ENCODE data around the gene OTUB1. TPM values are rescaled to one million over a fixed set of nuclear protein-coding genes. Genes with fewer than 3 reads are reported as not detected.

OTUB1 gene
- total and polyA plus RNA-seq, 7 experiments from 2014 or later = 59.4 to 125 (median 75.0) TPM

- ChIA-PET CTCF (no interaction called here), POLR2A (no interaction called here)
- H3K9me3 Mint-ChIP-seq = peaks cover 0 to 19% (median 0%) of the 10 kb centered on the region in 11 donors
- no peak overlapping the region for H3K4me3 Mint-ChIP-seq
- H3K4me1 Mint-ChIP-seq = peaks cover 7 to 16% (median 12%) of the 10 kb centered on the region in 7 donors
- H3K27me3 Mint-ChIP-seq = peaks cover 20 to 33% (median 32%) of the 10 kb centered on the region in 5 donors
- Histone ChIP-seq H3K4me1 (ENCODE audit: control insufficient read depth in 2 of 2, insufficient read depth in 2 of 2, low read length in 2 of 2) (no peaks in the 10 kb centered on the region), H3K4me3 (ENCODE audit: low read length) (no peak overlapping the region), H3K9me3 (ENCODE audit: control insufficient read depth in 2 of 3, low read length in 3 of 3) (peaks cover 0 to 8% (median 0%) of the 10 kb centered on the region in 3 experiments), H3K36me3 (ENCODE audit: control insufficient read depth in 2 of 3, insufficient read depth in 3 of 3, low read length in 3 of 3) (no peaks in the 10 kb centered on the region), H3K27ac (ENCODE audit: low read depth, low read length) (no peak overlapping the region), H3K27me3 (ENCODE audit: control insufficient read depth in 2 of 2, insufficient read depth in 2 of 2, low read length in 2 of 2) (no peaks in the 10 kb centered on the region)
- peaks cover 0 to 12% (median 0%) of the 10 kb centered on the region in 5 donors for H3K36me3 Mint-ChIP-seq
- intact Hi-C loops (cut with micrococcal nuclease) = no loop called here
- ATAC-seq (no peak), DNase-seq (no peak)
- H3K27ac Mint-ChIP-seq = no peak overlapping the region
Measured at GRCh38 chr11:64010783-64011182, 24.5 kb downstream of the OTUB1 start.

- Histone ChIP-seq H3K4me3 (ENCODE audit: low read length) (no peak overlapping the region), H3K9me3 (ENCODE audit: control insufficient read depth in 2 of 3, low read length in 3 of 3) (peaks cover 0 to 8% (median 0%) of the 10 kb centered on the region in 3 experiments), H3K4me1 (ENCODE audit: control insufficient read depth in 2 of 2, insufficient read depth in 2 of 2, low read length in 2 of 2) (no peaks in the 10 kb centered on the region), H3K36me3 (ENCODE audit: control insufficient read depth in 2 of 3, insufficient read depth in 3 of 3, low read length in 3 of 3) (no peaks in the 10 kb centered on the region), H3K27ac (ENCODE audit: low read depth, low read length) (no peak overlapping the region), H3K27me3 (ENCODE audit: control insufficient read depth in 2 of 2, insufficient read depth in 2 of 2, low read length in 2 of 2) (no peaks in the 10 kb centered on the region)
- Mint-ChIP-seq H3K4me3 (no peak overlapping the region), H3K9me3 (peaks cover 0 to 19% (median 0%) of the 10 kb centered on the region in 11 donors), H3K36me3 (peaks cover 0 to 12% (median 0%) of the 10 kb centered on the region in 5 donors), H3K27ac (no peak overlapping the region), H3K27me3 (peaks cover 17 to 30% (median 29%) of the 10 kb centered on the region in 5 donors), H3K4me1 (peaks cover 7 to 16% (median 12%) of the 10 kb centered on the region in 7 donors)
- POLR2A ChIA-PET = no interaction called here
- ATAC-seq (no peak), DNase-seq (no peak)
- CTCF ChIA-PET = no interaction called here
- intact Hi-C loops (cut with micrococcal nuclease) = no loop called here
Measured at GRCh38 chr11:64011371-64011770, 25.1 kb downstream of the OTUB1 start.

GRCh38 chr11:64013141-64013896 is 27.1 kb downstream of the OTUB1 start:
- peaks cover 5 to 10% (median 9%) of the 10 kb centered on the region in 5 donors for H3K27me3 Mint-ChIP-seq
- no peak for DNase-seq
- H3K36me3 Mint-ChIP-seq = peaks cover 0 to 12% (median 0%) of the 10 kb centered on the region in 5 donors
- Histone ChIP-seq H3K36me3 (ENCODE audit: control insufficient read depth in 2 of 3, insufficient read depth in 3 of 3, low read length in 3 of 3) (no peaks in the 10 kb centered on the region), H3K4me1 (ENCODE audit: control insufficient read depth in 2 of 2, insufficient read depth in 2 of 2, low read length in 2 of 2) (no peaks in the 10 kb centered on the region), H3K27me3 (ENCODE audit: control insufficient read depth in 2 of 2, insufficient read depth in 2 of 2, low read length in 2 of 2) (no peaks in the 10 kb centered on the region), H3K27ac (ENCODE audit: low read depth, low read length) (no peak overlapping the region), H3K4me3 (ENCODE audit: low read length) (no peak overlapping the region), H3K9me3 (ENCODE audit: control insufficient read depth in 2 of 3, low read length in 3 of 3) (peaks cover 0 to 8% (median 0%) of the 10 kb centered on the region in 3 experiments)
- no peak for ATAC-seq
- no peak overlapping the region for H3K4me3 Mint-ChIP-seq
- H3K27ac Mint-ChIP-seq = no peak overlapping the region
- H3K4me1 Mint-ChIP-seq = peaks cover 0 to 3% (median 0%) of the 10 kb centered on the region in 7 donors
- ChIA-PET POLR2A (no interaction called here), CTCF (no interaction called here)
- intact Hi-C loops (cut with micrococcal nuclease) = no loop called here
- H3K9me3 Mint-ChIP-seq = peaks cover 0 to 19% (median 0%) of the 10 kb centered on the region in 11 donors

GRCh38 chr11:64014356-64014755 is 28.1 kb downstream of the OTUB1 start:
- Mint-ChIP-seq H3K27me3 (peaks cover 0 to 5% (median 0%) of the 10 kb centered on the region in 5 donors), H3K4me1 (peaks cover 0 to 3% (median 0%) of the 10 kb centered on the region in 7 donors), H3K9me3 (peaks cover 0 to 19% (median 0%) of the 10 kb centered on the region in 11 donors), H3K4me3 (no peak overlapping the region), H3K36me3 (peaks cover 0 to 12% (median 0%) of the 10 kb centered on the region in 5 donors), H3K27ac (no peak overlapping the region)
- ATAC-seq (no peak), DNase-seq (no peak)
- Histone ChIP-seq H3K4me1 (ENCODE audit: control insufficient read depth in 2 of 2, insufficient read depth in 2 of 2, low read length in 2 of 2) (no peaks in the 10 kb centered on the region), H3K4me3 (ENCODE audit: low read length) (no peak overlapping the region), H3K9me3 (ENCODE audit: control insufficient read depth in 2 of 3, low read length in 3 of 3) (peaks cover 0 to 8% (median 0%) of the 10 kb centered on the region in 3 experiments), H3K27ac (ENCODE audit: low read depth, low read length) (no peak overlapping the region), H3K36me3 (ENCODE audit: control insufficient read depth in 2 of 3, insufficient read depth in 3 of 3, low read length in 3 of 3) (no peaks in the 10 kb centered on the region), H3K27me3 (ENCODE audit: control insufficient read depth in 2 of 2, insufficient read depth in 2 of 2, low read length in 2 of 2) (no peaks in the 10 kb centered on the region)
- POLR2A ChIA-PET = no interaction called here
- intact Hi-C loops (cut with micrococcal nuclease) = no loop called here
- CTCF ChIA-PET = no interaction called here

- ChIA-PET POLR2A (no interaction called here), CTCF (interaction anchor here (0.9 kb wide), 1 partner anchor 13 kb away, joined by 3 read pairs; no protein-coding TSS in a partner anchor)
- intact Hi-C loops (cut with micrococcal nuclease) = no loop called here
Measured at GRCh38 chr11:64015510-64015909, 29.3 kb downstream of the OTUB1 start.

GRCh38 chr11:64015935-64016845 is 30.0 kb downstream of the OTUB1 start:
- intact Hi-C loops (cut with micrococcal nuclease) = no loop called here
- H3K27me3 Mint-ChIP-seq = no peaks in the 10 kb centered on the region
- no peak overlapping the region for H3K27ac Mint-ChIP-seq
- H3K36me3 Mint-ChIP-seq = peaks cover 0 to under 1% (median 0%) of the 10 kb centered on the region in 5 donors
- Histone ChIP-seq H3K27ac (ENCODE audit: low read depth, low read length) (no peak overlapping the region), H3K9me3 (ENCODE audit: control insufficient read depth in 2 of 3, low read length in 3 of 3) (no peaks in the 10 kb centered on the region), H3K27me3 (ENCODE audit: control insufficient read depth in 2 of 2, insufficient read depth in 2 of 2, low read length in 2 of 2) (no peaks in the 10 kb centered on the region), H3K4me3 (ENCODE audit: low read length) (no peak overlapping the region), H3K36me3 (ENCODE audit: control insufficient read depth in 2 of 3, insufficient read depth in 3 of 3, low read length in 3 of 3) (no peaks in the 10 kb centered on the region), H3K4me1 (ENCODE audit: control insufficient read depth in 2 of 2, insufficient read depth in 2 of 2, low read length in 2 of 2) (no peaks in the 10 kb centered on the region)
- CTCF ChIA-PET = no interaction called here
- peaks cover 0 to 3% (median 0%) of the 10 kb centered on the region in 7 donors for H3K4me1 Mint-ChIP-seq
- DNase-seq (no peak), ATAC-seq (no peak)
- H3K9me3 Mint-ChIP-seq = peaks cover 0 to 5% (median 0%) of the 10 kb centered on the region in 11 donors
- no peak overlapping the region for H3K4me3 Mint-ChIP-seq
- POLR2A ChIA-PET = no interaction called here

More at GRCh38 chr11:64015510-64015909, 29.3 kb downstream of the OTUB1 start:
- H3K27ac Mint-ChIP-seq = no peak overlapping the region
- no peak overlapping the region for H3K27ac ChIP-seq (ENCODE audit: low read depth, low read length)
- H3K4me3 Mint-ChIP-seq = no peak overlapping the region
- H3K4me1 ChIP-seq (ENCODE audit: control insufficient read depth in 2 of 2, insufficient read depth in 2 of 2, low read length in 2 of 2) = no peaks in the 10 kb centered on the region
- H3K9me3 ChIP-seq (ENCODE audit: control insufficient read depth in 2 of 3, low read length in 3 of 3) = peaks cover 0 to 3% (median 0%) of the 10 kb centered on the region in 3 experiments
- H3K27me3 Mint-ChIP-seq = peaks cover 0 to 4% (median 0%) of the 10 kb centered on the region in 5 donors
- DNase-seq = no peak
- H3K36me3 ChIP-seq (ENCODE audit: control insufficient read depth in 2 of 3, insufficient read depth in 3 of 3, low read length in 3 of 3) = no peaks in the 10 kb centered on the region
- H3K36me3 Mint-ChIP-seq = peaks cover 0 to 6% (median 0%) of the 10 kb centered on the region in 5 donors
- H3K27me3 ChIP-seq (ENCODE audit: control insufficient read depth in 2 of 2, insufficient read depth in 2 of 2, low read length in 2 of 2) = no peaks in the 10 kb centered on the region
- ATAC-seq = no peak
- peaks cover 0 to 11% (median 0%) of the 10 kb centered on the region in 11 donors for H3K9me3 Mint-ChIP-seq
- peaks cover 0 to 2% (median 0%) of the 10 kb centered on the region in 7 donors for H3K4me1 Mint-ChIP-seq
- H3K4me3 ChIP-seq (ENCODE audit: low read length) = no peak overlapping the region
